KG1 (cell line): ENCODE measurements around the gene C1orf146.
"Not testable (repeated sequence)": the region's sequence is repeated elsewhere in the genome, so short reads cannot be mapped to it uniquely, and the experiment has no call there.

Experiments
- DNase-seq: peaks from one replicate; lab custom pipeline; 2025; lab: John Stamatoyannopoulos, UW

C1orf146 gene

DNA sequence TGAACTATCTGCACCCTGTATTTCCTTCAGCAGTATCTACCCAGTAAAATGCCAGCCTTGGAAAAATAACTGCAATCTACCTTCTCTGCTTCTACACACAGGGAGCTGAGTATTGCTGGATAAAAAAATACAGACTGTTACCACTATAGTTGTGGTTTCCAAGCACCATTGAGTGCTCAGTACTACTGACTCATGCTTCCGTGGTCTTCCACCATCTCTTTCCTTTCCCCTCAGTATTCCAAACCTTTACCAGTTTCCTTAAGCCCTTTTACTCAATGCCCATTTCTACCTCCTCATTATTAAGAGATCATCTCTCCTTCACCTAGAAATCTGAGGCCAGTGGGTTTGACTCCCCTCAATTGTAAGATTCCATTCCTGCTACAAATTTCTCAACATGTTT lies 57.2 kb downstream of the C1orf146 start:
- no peak for DNase-seq

GRCh38 chr1:92276082-92276481 lies 58.4 kb downstream of the C1orf146 start:
- DNase-seq = no peak

GRCh38 chr1:92277105-92277723 lies 59.5 kb downstream of the C1orf146 start:
- DNase-seq = no peak

DNA sequence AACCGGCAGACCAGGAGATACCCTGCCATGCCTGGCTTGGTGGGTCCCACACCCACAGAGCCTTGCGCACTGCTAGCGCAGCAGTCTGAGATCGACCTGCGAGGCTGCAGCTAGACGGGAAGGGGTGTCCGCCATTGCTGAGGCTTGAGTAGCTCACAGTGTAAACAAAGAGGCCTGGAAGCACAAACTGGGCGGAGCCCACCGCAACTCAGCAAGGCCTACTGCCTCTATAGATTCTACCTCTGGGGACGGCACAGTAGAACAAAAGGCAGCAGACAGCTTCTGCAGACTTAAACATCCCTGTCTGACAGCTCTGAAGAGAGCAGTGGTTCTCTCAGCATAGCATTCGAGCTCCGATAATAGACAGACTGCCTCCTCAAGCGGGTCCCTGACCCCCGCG lies 62.1 kb downstream of the C1orf146 start:
- not testable (repeated sequence) for DNase-seq

GRCh38 chr1:92281411-92281810 lies 63.7 kb downstream of the C1orf146 start:
- DNase-seq = not testable (repeated sequence)

GRCh38 chr1:92291372-92291999 lies 73.8 kb downstream of the C1orf146 start:
- DNase-seq = no peak
